HG03442 (cell line): ENCODE data around the gene SLC35F2.
"Not testable (repeated sequence)": the region's sequence is repeated elsewhere in the genome, so short reads cannot be mapped to it uniquely, and the experiment has no call there.

ENCODE experiments used
- ATAC-seq: cut with Tn5 transposase; IDR thresholded peaks from one replicate; pipeline ENCODE4 v1.9.1; 2021; ENCODE audit warnings: mild to moderate bottlenecking, moderate library complexity; ENCODE audit not compliant: unreplicated experiment

Gene SLC35F2

DNA sequence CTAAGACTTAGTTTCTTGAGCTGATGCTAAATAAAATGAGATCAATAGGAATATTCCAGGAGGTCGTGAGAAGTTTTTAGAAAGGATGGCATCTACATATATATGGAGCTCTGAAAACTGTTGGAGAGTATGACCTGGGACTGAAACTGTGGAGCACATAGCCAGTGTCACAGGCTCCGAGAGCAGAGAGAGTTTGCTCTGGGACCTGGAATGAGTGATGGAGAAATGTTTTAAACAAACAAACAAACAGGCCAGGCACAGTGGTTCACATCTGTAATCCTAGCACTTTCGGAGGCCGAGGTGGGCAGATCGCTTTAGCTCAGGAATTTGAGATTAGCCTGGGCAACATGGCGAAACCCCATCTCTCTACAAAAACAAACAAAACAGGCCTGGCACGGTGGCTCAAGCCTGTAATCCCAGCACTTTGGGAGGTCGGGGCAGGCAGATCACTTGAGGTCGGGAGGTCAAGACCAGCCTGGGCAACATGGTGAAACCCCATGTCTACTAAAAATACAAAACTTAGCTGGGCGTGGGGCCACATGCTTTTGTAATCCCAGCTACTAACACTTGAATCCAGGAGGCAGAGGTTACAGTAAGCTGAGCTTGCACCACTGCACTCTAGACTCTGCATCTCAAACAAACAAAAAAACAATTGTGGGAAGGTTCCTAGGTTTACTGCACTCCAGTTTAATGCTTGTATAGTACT, 67.1 kb downstream of the SLC35F2 start:
- no peak for ATAC-seq

DNA sequence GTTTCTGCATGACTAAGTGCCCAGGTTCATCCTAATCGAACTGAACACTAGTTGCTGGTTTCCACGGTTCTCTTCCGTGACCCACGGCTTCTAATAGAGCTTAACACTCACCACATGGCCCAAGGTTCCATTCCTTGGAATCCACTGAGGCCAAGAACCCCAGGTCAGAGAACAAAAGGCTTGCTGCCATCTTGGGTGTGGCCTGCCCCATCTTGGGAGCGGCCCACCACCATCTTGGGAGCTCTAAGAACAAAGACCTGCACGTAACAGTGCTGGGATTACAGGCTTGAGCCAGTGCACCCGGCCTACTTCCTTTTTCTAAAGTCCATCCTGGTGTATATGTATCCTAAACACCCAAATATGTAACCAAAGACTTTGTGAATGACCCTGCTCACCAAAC, 68.8 kb downstream of the SLC35F2 start:
- no peak for ATAC-seq

DNA sequence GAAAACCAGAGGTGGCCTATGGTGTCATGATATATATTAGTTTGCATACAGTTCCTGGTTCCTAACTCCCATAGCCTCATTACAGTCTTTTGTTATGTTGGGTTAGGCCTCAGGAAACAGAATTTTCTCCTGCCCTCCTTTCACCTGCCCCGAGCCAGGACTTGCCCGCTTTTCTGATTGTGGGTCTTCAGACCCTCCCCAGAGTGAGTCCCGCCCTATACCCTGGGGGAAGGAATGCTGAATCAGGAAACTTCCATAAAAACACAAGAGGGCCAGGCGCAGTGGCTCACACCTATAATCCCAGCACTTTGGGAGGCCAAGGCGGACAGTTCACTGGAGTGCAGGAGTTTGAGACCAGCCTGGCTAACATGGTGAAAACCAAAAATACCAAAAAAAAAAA, 70.9 kb downstream of the SLC35F2 start:
- no peak for ATAC-seq

DNA sequence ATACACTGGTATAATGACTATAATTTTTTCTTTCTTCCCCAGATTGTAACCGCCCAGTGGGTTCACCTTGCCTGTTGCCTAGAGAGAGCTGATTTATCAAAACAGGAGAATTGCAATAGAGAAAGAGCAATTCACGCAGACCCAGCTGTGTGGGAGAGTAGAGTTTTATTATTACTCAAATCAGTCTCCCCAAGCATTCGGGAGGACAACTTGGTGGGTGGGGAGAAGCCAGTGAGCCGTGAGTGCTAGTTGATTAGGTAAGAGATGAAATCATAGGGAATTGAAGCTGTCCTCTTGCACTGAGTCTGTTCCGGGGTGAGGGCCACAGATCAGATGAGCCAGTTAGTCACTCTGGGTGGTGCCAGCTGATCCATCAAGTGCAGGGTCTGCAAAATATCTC, 73.2 kb downstream of the SLC35F2 start:
- ATAC-seq = peak; percentile 68

DNA sequence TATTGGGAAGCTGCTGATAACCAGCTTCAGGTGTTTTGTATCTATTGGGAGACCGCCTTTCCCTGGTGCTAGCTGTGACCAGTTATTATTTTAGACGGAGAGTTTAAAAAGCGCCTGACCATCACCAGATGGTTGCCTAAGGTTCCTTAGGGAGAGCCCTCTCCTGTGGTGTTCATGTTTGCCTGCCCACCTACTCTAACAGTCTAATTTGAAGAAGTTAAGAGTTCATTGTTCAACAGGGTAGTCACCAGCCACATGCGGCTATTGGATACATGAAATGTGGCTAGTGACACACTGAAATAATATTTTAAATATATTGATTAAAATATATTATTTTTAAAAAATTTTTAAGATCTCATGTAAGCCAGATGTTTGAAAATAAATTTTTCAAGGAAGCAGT, 75.5 kb downstream of the SLC35F2 start:
- no peak for ATAC-seq

DNA sequence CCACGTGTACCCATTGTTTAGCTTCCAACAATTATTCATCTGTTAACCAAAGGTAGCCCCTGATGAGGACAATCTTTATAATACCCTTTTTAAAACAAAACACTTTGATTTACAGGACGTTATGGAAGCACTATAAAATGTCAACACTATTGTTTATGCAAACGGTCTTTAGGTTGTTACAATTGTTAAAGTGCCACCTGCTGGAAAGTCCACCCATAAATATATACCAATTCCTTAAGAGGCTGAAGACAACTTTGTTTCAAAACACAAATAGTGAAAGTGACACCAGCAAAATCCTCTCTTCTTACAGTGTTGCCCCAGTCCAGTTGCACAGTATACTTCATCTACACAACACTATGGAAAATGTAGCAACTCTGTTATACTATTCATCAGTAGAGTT, 77.8 kb downstream of the SLC35F2 start:
- ATAC-seq = no peak

DNA sequence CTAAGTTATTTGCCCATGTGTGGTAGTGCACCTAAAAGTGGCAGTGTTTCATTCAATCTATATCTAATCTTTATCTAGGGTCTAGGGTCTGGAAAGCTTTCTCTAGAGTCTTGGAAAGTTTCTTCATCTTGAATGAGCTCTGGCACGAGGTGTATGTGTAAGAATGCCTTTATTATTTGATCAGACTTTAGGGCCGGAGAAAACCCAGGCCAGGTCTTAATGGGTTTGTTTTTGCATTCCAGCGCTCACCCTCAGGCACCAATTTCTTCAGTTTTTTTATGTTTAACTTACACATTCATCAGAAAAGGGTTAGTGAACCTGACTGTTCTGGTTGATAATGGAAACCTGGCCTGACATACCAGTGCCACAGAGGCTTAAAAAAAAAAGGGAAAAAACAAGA, 78.5 kb downstream of the SLC35F2 start:
- ATAC-seq = no peak

DNA sequence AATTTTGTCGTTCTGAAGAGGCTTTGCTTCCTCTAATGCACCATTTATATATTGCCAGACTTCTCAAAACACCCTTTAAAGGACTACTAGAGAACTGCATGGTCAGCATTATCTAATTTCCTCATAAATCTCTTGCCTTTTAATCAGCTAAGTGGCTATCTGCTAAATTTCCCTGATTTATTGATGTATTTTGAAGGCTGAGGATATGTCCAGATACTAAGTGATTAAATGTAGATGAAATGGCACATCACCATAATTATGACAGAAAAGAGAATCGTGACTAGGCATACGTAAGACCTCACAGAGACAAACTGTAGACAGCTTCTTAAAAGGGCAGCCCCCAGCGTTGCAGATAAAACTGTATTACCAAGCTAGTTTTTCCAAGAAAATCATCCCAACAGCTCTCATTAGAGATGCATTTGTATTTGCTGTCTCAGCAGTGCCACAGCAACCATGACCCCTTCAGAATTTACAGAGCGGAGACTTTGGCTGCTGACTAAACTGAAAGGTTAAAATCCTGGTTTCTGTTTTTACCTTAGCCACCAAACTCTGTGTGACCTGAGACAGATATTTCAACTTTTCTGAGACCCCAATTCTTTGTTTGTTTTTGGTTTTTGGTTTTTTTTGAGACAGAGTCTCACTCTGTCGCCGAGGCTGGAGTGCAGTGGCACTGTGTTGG, 79.6 kb downstream of the SLC35F2 start:
- ATAC-seq = no peak

DNA sequence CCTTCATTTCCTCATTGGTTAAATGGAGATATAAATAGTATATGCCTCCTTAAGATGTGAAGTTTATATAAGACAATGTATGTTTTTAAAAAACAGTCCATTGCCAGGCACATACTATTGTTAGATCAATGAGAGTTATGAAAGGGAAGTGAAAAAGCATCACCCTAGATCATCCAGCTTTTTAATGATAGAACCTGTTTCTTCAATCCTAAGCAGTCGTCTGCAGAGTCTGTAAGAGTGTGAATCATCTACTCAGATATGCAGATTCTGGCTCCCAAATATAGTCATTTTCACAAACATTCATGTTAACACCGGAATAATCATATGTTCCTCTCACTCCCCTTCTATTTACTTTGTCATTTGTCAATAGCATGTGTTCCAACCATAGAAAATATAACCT, 81.5 kb downstream of the SLC35F2 start:
- ATAC-seq = peak; percentile 83

DNA sequence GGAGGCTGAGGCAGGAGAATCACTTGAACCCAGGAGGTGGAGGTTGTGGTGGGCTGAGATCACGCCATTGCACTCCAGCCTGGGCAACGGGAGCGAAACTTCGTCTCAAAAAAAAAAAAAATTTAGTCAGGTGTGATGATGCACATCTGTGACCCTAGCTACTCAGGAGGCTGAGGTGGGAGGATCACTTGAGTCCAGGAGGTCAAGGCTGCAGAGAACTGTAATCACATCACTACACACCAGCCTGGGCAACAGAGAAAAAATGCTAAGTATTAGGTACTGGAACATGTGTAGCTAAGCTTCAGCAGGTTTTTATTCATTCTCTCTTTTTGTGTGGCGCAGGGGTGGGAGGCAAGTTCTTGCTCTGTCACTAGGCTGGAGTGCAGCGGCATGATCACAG, 82.5 kb downstream of the SLC35F2 start:
- no peak for ATAC-seq

DNA sequence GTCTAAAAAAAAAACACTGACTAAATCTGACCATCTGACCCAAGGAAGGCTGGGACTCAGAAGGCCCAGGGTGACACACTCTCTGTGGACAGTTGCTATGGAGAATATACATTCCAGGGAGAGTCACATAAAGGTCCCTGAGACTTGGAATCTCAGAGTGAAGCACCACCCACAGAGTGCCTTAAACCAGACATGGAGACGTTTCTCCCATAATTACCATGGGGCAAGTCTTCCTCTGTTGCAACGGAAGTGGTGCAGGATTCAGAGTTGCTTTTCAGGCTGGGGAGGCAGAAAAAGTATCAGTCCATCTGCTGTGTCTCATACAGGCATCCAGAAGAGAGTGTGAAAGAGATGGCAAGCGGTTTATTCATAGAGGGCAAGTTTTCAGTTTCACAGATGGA, 88.0 kb downstream of the SLC35F2 start:
- peak; percentile 32 for ATAC-seq

DNA sequence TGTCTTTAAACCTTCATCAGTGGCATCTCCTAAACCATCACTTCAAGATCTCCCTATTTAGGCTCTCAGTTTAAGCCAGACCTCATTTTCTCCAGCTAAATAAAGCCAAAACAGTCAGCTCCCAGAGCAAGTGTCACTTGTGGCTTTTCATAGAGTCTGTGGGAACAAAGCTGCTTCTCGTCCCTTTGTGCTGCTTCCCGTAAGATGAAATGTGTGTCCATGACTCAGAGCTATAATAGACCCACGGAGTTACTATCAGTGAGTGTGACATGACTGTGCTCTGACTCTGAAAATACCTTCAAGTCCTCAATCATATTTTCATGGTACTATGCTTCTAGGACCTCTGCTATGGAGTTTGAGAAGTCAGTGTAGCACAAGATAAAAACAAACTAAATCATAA, 89.4 kb downstream of the SLC35F2 start:
- ATAC-seq = no peak

DNA sequence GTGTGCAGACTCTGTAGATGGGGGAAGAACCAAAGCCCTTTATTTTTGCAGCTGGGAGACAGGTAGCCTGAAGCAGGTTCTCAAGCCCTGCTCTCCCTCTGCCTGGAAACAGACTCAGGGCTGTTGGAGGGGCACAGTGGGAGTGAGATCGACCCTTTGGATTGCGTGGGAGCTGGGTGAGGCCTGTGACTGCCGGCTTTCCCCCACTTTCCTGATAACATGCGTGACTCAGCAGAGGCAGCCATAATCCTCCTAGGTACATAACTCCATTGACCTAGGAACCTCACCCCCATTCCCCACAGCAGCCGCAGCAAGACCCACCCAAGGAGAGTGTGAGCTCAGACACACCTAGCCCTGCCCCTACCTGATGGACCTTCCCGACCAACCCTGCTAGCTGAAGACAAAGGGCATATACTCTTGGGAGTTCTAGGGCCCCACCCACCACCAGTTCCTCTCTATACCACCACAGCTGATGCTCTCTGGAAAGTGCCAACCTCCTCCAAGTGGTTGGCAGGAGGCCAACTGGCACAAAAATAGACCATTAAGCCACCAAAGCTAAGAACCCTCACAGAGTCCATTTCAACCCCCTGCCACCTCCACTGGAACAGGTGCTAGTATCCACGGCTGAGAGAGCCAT, 99.8 kb downstream of the SLC35F2 start:
- not testable (repeated sequence) for ATAC-seq

DNA sequence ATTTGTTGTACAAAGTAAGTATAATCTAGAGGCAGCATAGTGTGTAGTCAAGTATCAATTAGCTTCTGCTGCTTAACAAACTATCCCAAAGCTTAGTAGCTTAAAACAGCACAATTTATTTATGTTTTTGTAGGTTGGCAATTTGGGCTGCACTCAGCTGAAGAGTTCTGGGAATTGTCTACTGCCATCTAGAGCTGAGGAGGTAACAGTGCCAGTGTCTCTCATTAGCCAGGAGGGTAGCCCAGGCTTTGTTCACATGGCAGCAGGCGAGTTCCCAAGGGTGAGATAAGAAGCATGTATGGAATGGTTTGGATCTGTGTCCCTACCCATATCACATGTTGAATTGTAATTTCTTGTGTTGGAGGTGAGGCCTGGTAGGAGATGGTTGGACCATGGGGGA, 100.9 kb downstream of the SLC35F2 start:
- ATAC-seq = no peak

DNA sequence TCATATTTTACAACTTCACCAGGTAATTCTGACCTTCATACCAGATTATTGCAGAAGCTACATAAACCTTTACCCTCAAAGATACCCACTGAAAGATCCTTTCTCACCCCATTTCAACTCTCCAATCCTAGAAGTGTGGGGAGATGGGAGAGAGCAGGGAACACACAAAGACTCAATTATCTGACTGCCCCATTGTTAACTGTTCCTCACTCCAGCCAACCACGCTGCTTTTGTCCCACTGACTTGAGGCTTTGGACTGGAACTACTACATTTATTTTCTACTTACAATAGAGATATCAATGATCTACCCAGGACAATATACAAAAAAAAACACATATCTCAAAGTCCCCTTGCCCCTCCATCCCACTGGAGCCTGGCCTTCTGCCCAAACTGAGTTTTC, 102.0 kb downstream of the SLC35F2 start:
- ATAC-seq = no peak

DNA sequence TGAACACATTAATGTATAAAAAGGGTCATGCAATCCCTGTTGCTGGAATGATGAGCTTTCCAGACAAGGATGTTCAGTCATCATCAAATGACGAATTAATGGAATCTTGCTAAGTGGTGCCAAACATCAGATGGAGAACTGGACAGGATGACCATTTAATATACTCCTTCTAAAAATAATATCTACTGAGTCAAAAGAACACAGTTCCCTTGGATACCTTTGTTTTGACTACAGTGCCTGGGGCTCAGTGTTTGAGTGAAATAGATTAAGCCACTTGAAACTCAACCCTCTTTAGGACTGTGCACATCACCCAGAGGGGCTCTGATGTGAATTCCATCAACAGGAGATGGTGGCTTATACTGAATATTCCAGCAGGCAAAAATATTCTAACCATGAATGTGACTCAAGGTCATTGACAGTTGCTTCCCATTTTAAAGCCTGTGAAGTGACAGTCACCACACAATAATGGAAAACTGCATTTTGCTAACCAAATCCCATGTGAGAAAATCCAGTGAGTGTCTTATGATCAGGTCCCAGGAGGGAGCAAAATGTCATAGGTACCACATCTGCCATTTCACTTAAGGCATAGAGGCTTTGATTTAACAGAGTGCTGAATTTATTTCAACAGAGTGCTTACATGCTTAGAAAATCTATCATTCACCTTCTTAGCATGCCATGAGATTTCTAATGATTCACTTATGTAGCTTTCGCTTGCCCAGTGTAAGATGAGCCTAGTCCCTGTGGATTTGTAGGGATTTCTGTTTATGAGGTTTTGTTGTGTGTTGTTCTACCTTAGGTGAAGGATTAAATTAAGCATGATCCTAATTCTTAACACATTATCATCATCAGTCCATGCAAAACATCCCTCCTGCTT, 105.4 kb downstream of the SLC35F2 start:
- no peak for ATAC-seq

DNA sequence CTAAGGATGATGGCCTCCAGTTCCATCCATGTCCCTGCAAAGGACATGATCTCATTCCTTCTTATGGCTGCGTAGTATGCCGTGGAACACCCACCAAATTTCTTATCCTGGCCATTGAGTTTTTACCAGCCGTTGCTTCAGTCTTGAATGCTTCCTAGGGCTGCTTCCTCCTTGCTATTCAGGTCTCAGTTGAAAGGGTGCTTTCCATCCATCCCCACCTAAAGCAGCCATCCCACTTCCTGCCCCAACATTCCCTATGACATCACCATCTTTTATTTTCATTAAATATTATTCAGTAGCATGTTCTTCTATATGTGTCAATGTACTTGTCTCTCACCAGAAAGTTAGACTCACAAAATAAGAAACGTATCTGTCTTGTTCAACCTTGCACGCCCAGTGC, 106.1 kb downstream of the SLC35F2 start:
- no peak for ATAC-seq

DNA sequence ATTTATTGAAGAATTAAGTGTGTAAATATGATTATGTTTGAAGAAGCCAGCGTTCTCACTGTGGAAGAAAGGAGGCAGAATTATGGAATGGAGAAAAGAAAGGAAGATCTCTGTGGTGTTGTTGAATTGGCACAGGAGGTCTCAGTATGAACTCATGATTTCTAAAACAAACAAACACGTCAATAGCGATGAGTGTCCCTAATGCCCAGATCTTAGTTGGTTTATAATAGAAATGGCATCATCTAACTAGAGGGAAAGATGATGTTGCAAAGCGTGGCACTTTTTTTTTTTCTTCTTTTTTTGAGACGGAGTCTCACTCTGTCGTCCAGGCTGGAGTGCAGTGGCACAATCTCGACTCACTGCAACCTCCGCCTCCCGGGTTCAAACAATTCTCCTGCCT, 107.5 kb downstream of the SLC35F2 start:
- no peak for ATAC-seq

DNA sequence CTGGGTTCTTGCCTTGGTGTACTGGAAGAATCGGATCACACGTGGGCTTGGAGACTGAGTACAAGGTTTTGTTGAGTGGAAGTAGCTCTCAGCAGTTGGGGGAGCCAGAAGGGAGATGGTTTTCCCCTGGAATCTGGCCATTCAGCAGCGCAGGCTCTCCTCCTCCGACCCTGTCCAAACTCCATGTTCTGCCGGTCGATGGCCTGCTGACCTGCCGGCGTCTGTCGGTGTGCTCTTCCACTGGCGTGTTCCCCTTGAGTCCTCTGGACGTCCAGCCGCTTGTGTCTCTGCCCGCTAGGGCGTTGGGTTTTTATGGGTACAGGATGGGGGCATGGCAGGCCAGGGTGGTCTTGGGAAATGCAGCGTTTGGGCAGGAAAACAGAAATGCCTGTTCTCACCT, 108.3 kb downstream of the SLC35F2 start:
- no peak for ATAC-seq

DNA sequence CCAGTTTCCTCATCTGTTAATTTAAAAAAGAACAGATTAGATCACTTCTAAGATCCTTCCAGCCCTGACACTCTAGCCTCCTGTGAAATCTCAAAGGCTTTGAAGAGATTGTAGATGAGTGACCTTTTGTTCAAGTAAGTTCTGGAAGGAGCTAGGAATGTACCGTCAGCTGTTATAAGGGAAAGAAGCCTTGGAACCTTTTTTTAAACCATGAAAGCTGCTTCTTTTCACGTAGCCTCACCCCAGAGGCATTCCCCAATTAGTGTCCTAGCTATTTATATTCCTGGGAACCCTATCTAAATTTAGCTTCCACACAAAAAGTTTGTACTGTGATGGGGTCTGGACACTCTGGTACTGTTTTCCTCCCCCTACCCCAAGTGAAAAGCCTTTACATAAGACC, 111.0 kb downstream of the SLC35F2 start:
- no peak for ATAC-seq

DNA sequence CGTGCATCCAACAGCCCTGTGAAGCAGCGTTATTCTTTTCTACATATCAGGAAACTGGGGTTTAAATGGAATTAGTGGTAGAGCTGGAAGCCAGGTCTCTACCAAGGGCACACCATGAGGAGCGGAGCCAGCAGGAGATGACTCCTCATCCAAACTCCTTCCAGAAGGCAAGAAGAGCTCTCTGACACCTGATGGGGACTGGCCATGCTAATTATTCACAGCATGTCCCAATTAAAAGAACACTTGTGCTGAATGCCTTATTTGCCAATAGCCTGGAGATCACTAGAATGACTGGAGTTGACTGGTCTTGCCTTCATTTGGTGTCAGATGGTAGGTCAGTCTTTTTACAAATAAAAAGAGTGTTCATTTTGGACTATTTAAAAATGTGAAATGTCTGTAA, 113.9 kb downstream of the SLC35F2 start:
- no peak for ATAC-seq
